H1 (cell line): ENCODE data around the gene USP9Y. TPM values are rescaled to one million over a fixed set of nuclear protein-coding genes. Genes with fewer than 3 reads are reported as not detected.

Source experiments
- polyA plus RNA-seq, 7 experiments: library from polyadenylated mRNA; depleted of rRNA in 3 of 7; stranded (reverse) in 5 of 7; unstranded in 2 of 7; fragments of >200 nt in 5 of 7; fragments of 200-250 nt in 2 of 7; gene quantifications; 1 replicate in 5 of 7; 2 replicates in 1 of 7; 4 replicates in 1 of 7; pipeline versions ENCODE4 v1.2.1 to v1.2.3, GENCODE V29; 2011 to 2013; ENCODE audit warnings: missing spikeins in 2 of 7, mixed read lengths in 2 of 7
- total RNA-seq: library from RNA; stranded (reverse); fragmentation: NEBNext Ultra II Directional; extraction: Animal tissue kit (Norgen Biotek cat#: 25700); gene quantifications from 2 replicates; pipeline ENCODE4 v1.2.1, GENCODE V29; 2021
- TF ChIP-seq, protein P1 (sequence below): IDR thresholded peaks from 2 replicates; pipeline ENCODE4 v1.6.1; 2012; ENCODE audit warnings: low read length, inconsistent platforms

The USP9Y gene
- total and polyA plus RNA-seq, 2 of the 8 experiments (the other 6 are each of a cell fraction or from before 2014, with no cell fraction given), result 28.3 to 34.1 TPM

DNA sequence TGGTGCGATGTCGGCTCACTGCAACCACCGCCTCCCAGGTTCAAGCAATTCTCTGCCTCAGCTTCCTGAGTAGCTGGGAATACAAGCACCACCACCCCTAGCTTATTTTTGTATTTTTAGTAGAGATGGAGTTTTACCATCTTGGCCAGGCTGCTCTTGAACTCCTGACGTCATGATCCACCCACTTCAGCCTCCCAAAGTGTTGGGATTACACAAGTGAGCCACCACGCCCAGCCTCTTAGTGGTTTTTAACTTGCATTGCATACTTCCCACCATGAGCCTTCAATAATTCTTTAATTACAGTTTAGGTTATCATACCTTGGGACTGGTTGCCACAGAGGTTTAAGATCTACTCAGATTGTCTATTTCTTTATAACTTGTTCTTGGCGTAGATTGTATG is 14.3 kb downstream of the USP9Y start (continued):
- TF ChIP-seq, protein P1, sequence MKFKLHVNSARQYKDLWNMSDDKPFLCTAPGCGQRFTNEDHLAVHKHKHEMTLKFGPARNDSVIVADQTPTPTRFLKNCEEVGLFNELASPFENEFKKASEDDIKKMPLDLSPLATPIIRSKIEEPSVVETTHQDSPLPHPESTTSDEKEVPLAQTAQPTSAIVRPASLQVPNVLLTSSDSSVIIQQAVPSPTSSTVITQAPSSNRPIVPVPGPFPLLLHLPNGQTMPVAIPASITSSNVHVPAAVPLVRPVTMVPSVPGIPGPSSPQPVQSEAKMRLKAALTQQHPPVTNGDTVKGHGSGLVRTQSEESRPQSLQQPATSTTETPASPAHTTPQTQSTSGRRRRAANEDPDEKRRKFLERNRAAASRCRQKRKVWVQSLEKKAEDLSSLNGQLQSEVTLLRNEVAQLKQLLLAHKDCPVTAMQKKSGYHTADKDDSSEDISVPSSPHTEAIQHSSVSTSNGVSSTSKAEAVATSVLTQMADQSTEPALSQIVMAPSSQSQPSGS, result no peak
